Measurements from ENCODE around the gene NBPF3.

- no peak for TF ChIP-seq POLR2A (IDR thresholded peaks at IDR 0.05)
- TF ChIP-seq, protein P1, sequence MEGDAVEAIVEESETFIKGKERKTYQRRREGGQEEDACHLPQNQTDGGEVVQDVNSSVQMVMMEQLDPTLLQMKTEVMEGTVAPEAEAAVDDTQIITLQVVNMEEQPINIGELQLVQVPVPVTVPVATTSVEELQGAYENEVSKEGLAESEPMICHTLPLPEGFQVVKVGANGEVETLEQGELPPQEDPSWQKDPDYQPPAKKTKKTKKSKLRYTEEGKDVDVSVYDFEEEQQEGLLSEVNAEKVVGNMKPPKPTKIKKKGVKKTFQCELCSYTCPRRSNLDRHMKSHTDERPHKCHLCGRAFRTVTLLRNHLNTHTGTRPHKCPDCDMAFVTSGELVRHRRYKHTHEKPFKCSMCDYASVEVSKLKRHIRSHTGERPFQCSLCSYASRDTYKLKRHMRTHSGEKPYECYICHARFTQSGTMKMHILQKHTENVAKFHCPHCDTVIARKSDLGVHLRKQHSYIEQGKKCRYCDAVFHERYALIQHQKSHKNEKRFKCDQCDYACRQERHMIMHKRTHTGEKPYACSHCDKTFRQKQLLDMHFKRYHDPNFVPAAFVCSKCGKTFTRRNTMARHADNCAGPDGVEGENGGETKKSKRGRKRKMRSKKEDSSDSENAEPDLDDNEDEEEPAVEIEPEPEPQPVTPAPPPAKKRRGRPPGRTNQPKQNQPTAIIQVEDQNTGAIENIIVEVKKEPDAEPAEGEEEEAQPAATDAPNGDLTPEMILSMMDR (IDR thresholded peaks at IDR 0.05) = no peak
Measured at GRCh38 chr1:21497466-21498061, 57.6 kb downstream of the NBPF3 start.
